WTC11 (cell line): ENCODE results near the gene TRIM3. TPM values are rescaled to one million over a fixed set of nuclear protein-coding genes. Genes with fewer than 3 reads are reported as not detected.

ENCODE experiments used
- ATAC-seq: fragments of 200-7000 bp; cut with Tn5 transposase; 2 replicates; pipeline ENCODE4 v1.10.0; 2021; ENCODE audit warnings: mild to moderate bottlenecking, moderate library complexity
- CTCF ChIA-PET: fragments of 300-600 bp; sonication (Branson Sonifier 250); formaldehyde crosslinking; loops from one replicate; lab custom pipeline; 2021; ENCODE audit warnings: antibody characterized with exemption; lab: Charles Lee
- POLR2A ChIA-PET: fragments of 350-600 bp; sonication (Branson Sonifier 250); formaldehyde crosslinking; loops from one replicate; lab custom pipeline; 2021; ENCODE audit warnings: antibody characterized with exemption; lab: Charles Lee
- DNase-seq: peaks from one replicate; pipeline ENCODE4 v3.0.0; 2021; ENCODE audit warnings: low spot score
- H3K27ac Mint-ChIP-seq: 2 replicates; pipeline ENCODE4 v1.8.0; 2021; ENCODE audit warnings: mixed read lengths
- H3K27me3 Mint-ChIP-seq: 2 replicates; pipeline ENCODE4 v1.8.0; 2021; ENCODE audit warnings: low read depth, mild to moderate bottlenecking, moderate library complexity, mixed read lengths
- H3K36me3 Mint-ChIP-seq: 2 replicates; pipeline ENCODE4 v1.8.0; 2021; ENCODE audit warnings: mixed read lengths
- H3K4me1 Mint-ChIP-seq: 2 replicates; pipeline ENCODE4 v1.8.0; 2022; ENCODE audit warnings: mixed read lengths
- H3K4me3 Mint-ChIP-seq: 2 replicates; pipeline ENCODE4 v1.8.0; 2021; ENCODE audit warnings: mild to moderate bottlenecking, moderate library complexity, mixed read lengths
- H3K9me3 Mint-ChIP-seq: 2 replicates; pipeline ENCODE4 v1.8.0; 2021; ENCODE audit warnings: mixed read lengths
- CREB1 ChIP-seq: sonication (generic); formaldehyde crosslinking; IDR thresholded peaks from 2 replicates; pipeline ENCODE4 v1.8.0; 2023; ENCODE audit warnings: mild to moderate bottlenecking, missing genetic modification reagents
- FOXJ3 ChIP-seq: sonication (generic); formaldehyde crosslinking; IDR thresholded peaks from 2 replicates; pipeline ENCODE4 v1.9.0; 2021; ENCODE audit warnings: missing genetic modification reagents, mild to moderate bottlenecking, borderline replicate concordance
- GTF2I ChIP-seq: fragments of 250-450 bp; sonication (Bioruptor Pico); conservative IDR thresholded peaks from 2 replicates; pipeline ENCODE4 v1.4.0; 2021; ENCODE audit warnings: mild to moderate bottlenecking
- IRF2 ChIP-seq: sonication (generic); formaldehyde crosslinking; IDR thresholded peaks from 2 replicates; pipeline ENCODE4 v1.8.0; 2022; ENCODE audit warnings: low read depth, missing genetic modification reagents, borderline replicate concordance
- KAT7 ChIP-seq: sonication (generic); formaldehyde crosslinking; IDR thresholded peaks from 2 replicates; pipeline ENCODE4 v1.8.1; 2023; ENCODE audit warnings: missing genetic modification reagents, mild to moderate bottlenecking, borderline replicate concordance
- MYBL2 ChIP-seq: sonication (generic); formaldehyde crosslinking; IDR thresholded peaks from 2 replicates; pipeline ENCODE4 v1.8.1; 2023; ENCODE audit warnings: mild to moderate bottlenecking, moderate library complexity, missing genetic modification reagents
- NFE2L1 ChIP-seq: sonication (generic); formaldehyde crosslinking; IDR thresholded peaks from 2 replicates; pipeline ENCODE4 v1.8.1; 2023; ENCODE audit warnings: missing genetic modification reagents
- NFYB ChIP-seq: sonication (generic); formaldehyde crosslinking; conservative IDR thresholded peaks from 2 replicates; pipeline ENCODE4 v1.8.0; 2022; ENCODE audit warnings: low read depth, missing genetic modification reagents
- NR3C1 ChIP-seq: sonication (generic); formaldehyde crosslinking; conservative IDR thresholded peaks from 2 replicates; pipeline ENCODE4 v1.8.1; 2023; ENCODE audit warnings: low read depth, mild to moderate bottlenecking, missing genetic modification reagents
- OVOL2 ChIP-seq: fragments of 250-450 bp; sonication (Bioruptor Pico); IDR thresholded peaks from 2 replicates; pipeline ENCODE4 v1.9.0; 2021; ENCODE audit warnings: mild to moderate bottlenecking, borderline replicate concordance
- SP1 ChIP-seq: sonication (generic); formaldehyde crosslinking; conservative IDR thresholded peaks from 2 replicates; pipeline ENCODE4 v1.8.1; 2022; ENCODE audit warnings: missing genetic modification reagents
- ZNF138 ChIP-seq: sonication (generic); formaldehyde crosslinking; conservative IDR thresholded peaks from 2 replicates; pipeline ENCODE4 v1.8.1; 2022; ENCODE audit warnings: mild to moderate bottlenecking, moderate library complexity, missing genetic modification reagents
- ZNF416 ChIP-seq: fragments of 250-450 bp; sonication (Bioruptor Pico); IDR thresholded peaks from 2 replicates; pipeline ENCODE4 v1.9.0; 2021; ENCODE audit warnings: mild to moderate bottlenecking, inconsistent platforms
- total RNA-seq: library from RNA; stranded (reverse); gene quantifications from 3 replicates; pipeline ENCODE4 v1.2.3, GENCODE V29; 2021
- TF ChIP-seq, protein P1 (sequence below): sonication (generic); formaldehyde crosslinking; IDR thresholded peaks from 2 replicates; pipeline ENCODE4 v1.8.1; 2023; ENCODE audit warnings: mild to moderate bottlenecking, moderate library complexity, missing genetic modification reagents
- TF ChIP-seq, protein P2 (sequence below): sonication (generic); formaldehyde crosslinking; IDR thresholded peaks from 2 replicates; pipeline ENCODE4 v1.8.1; 2023; ENCODE audit warnings: mild to moderate bottlenecking, missing genetic modification reagents, moderate library complexity
- TF ChIP-seq, protein P3 (sequence below): fragments of 250-450 bp; sonication (Bioruptor Pico); IDR thresholded peaks from 2 replicates; pipeline ENCODE4 v1.9.0; 2021; ENCODE audit warnings: mild to moderate bottlenecking
- TF ChIP-seq, protein P4 (sequence below): sonication (generic); formaldehyde crosslinking; IDR thresholded peaks from 2 replicates; pipeline ENCODE4 v1.8.0; 2023; ENCODE audit warnings: mild to moderate bottlenecking, missing genetic modification reagents
- TF ChIP-seq, protein P5 (sequence below): sonication (generic); formaldehyde crosslinking; IDR thresholded peaks from 2 replicates; pipeline ENCODE4 v1.8.0; 2022; ENCODE audit warnings: mild to moderate bottlenecking, missing genetic modification reagents
- TF ChIP-seq, protein P6 (sequence below): sonication (generic); formaldehyde crosslinking; IDR thresholded peaks from 2 replicates; pipeline ENCODE4 v1.8.1; 2022; ENCODE audit warnings: low read depth, mild to moderate bottlenecking, moderate library complexity, missing genetic modification reagents, borderline replicate concordance

Gene TRIM3
- total RNA-seq, 1 experiment from 2014 or later, result 21.3 TPM

DNA sequence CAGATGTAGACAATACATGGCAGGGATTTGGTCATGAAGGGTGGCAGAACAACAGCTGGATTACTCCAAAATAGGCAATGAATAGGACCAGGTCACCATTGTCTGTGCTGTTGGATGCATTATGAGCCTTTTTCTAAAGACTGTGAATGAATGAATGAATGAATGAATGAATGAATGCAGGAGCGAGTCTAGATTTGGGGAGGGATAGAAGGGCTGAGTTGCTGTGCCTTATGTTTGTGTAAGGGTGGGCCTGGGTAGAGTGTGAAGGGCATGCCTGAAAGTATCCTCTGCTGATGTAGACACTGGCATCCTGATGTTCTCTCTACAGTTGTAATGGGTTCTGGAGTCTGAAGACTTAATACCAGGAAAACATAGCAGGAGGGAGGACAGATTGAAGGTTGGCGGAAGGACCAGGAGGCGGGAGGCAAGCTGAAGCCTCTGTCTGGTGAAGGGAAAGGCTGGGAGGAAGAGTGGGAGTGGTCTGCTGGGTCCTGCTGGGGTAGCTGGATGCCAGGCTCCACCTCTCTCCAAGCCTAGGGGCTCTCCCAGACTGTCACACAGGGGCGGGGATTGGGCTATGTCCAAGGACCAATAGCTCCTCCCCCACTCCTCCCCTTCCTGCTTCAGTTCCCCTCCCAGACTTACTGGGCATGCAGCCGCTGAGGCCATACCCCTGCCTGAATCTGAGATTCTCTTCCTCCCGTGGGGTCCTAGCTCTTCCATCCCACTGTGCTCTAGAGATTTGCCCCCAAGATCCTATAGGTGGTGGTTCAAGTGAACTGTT lies 4.8 kb downstream of the TRIM3 start:
- Mint-ChIP-seq H3K9me3 (no peaks in the 10 kb centered on the region), H3K36me3 (no peaks in the 10 kb centered on the region), H3K4me1 (peaks cover 7% of the 10 kb centered on the region), H3K4me3 (no peak overlapping the region), H3K27me3 (peaks cover 12% of the 10 kb centered on the region), H3K27ac (no peak overlapping the region)
- ATAC-seq (peak; percentile 99), DNase-seq (peak; percentile 96)
- ChIA-PET CTCF (interaction anchor here (0.8 to 1.8 kb wide), 20 partner anchors 9 to 286 kb away, joined by 3 to 33 read pairs (median 4); partner anchors contain the start of genes APBB1, ARFIP2, MRPL17 and TIMM10B), POLR2A (interaction anchor here (0.7 to 1.4 kb wide), 3 partner anchors 13 to 215 kb away, joined by 3 to 15 read pairs (median 7); partner anchors contain the start of genes ARFIP2, MRPL17 and TIMM10B)
- TF ChIP-seq NFE2L1 (0 out of 2 replicates have a peak, but pooled peaks have one; percentile 32), CREB1 (no peak)

DNA sequence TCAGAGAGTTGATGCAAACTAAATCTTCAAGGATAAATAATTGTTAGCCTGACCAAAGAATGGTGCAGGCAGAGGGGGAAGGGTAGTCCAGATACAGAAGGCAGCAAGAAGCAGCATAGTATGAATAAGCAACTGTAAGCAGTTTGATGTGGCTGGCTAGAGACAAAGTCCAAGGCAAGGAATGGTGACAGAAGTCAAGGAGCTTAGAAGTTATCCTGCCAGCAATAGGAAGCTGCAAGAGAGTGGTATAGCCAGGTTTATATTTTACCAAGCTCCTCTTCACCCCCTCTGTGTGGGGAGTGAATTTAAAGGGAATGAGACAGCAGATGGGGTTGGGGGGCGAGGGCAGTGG lies 14.7 kb downstream of the TRIM3 start:
- Mint-ChIP-seq H3K9me3 (no peaks in the 10 kb centered on the region), H3K27ac (no peak overlapping the region), H3K36me3 (peaks cover 8% of the 10 kb centered on the region; the same call in 1 of the 2 replicates), H3K4me1 (no peaks in the 10 kb centered on the region), H3K27me3 (no peaks in the 10 kb centered on the region), H3K4me3 (no peak overlapping the region)
- ATAC-seq, result no peak
- POLR2A ChIA-PET, result interaction anchor here (0.6 kb wide), 1 partner anchor 12 kb away, joined by 3 read pairs; no protein-coding TSS in a partner anchor
- TF ChIP-seq OVOL2 (CRISPR knock-in tag), result no peak
- TF ChIP-seq, protein P1, sequence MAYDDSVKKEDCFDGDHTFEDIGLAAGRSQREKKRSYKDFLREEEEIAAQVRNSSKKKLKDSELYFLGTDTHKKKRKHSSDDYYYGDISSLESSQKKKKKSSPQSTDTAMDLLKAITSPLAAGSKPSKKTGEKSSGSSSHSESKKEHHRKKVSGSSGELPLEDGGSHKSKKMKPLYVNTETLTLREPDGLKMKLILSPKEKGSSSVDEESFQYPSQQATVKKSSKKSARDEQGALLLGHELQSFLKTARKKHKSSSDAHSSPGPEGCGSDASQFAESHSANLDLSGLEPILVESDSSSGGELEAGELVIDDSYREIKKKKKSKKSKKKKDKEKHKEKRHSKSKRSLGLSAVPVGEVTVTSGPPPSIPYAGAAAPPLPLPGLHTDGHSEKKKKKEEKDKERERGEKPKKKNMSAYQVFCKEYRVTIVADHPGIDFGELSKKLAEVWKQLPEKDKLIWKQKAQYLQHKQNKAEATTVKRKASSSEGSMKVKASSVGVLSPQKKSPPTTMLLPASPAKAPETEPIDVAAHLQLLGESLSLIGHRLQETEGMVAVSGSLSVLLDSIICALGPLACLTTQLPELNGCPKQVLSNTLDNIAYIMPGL (CRISPR knock-in tag), result no peak
- no peak for TF ChIP-seq GTF2I (CRISPR knock-in tag)
- TF ChIP-seq, protein P2, sequence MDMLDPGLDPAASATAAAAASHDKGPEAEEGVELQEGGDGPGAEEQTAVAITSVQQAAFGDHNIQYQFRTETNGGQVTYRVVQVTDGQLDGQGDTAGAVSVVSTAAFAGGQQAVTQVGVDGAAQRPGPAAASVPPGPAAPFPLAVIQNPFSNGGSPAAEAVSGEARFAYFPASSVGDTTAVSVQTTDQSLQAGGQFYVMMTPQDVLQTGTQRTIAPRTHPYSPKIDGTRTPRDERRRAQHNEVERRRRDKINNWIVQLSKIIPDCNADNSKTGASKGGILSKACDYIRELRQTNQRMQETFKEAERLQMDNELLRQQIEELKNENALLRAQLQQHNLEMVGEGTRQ (CRISPR knock-in tag), result no peak
- TF ChIP-seq, protein P3, sequence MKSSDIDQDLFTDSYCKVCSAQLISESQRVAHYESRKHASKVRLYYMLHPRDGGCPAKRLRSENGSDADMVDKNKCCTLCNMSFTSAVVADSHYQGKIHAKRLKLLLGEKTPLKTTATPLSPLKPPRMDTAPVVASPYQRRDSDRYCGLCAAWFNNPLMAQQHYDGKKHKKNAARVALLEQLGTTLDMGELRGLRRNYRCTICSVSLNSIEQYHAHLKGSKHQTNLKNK (CRISPR knock-in tag), result no peak
- no peak for TF ChIP-seq IRF2 (CRISPR knock-in tag)
- TF ChIP-seq MYBL2 (CRISPR knock-in tag), result no peak
- TF ChIP-seq ZNF416 (CRISPR knock-in tag), result no peak
- no peak for TF ChIP-seq NFYB
- TF ChIP-seq NR3C1 (CRISPR knock-in tag), result no peak
- TF ChIP-seq ZNF138, result no peak
- TF ChIP-seq, protein P4, sequence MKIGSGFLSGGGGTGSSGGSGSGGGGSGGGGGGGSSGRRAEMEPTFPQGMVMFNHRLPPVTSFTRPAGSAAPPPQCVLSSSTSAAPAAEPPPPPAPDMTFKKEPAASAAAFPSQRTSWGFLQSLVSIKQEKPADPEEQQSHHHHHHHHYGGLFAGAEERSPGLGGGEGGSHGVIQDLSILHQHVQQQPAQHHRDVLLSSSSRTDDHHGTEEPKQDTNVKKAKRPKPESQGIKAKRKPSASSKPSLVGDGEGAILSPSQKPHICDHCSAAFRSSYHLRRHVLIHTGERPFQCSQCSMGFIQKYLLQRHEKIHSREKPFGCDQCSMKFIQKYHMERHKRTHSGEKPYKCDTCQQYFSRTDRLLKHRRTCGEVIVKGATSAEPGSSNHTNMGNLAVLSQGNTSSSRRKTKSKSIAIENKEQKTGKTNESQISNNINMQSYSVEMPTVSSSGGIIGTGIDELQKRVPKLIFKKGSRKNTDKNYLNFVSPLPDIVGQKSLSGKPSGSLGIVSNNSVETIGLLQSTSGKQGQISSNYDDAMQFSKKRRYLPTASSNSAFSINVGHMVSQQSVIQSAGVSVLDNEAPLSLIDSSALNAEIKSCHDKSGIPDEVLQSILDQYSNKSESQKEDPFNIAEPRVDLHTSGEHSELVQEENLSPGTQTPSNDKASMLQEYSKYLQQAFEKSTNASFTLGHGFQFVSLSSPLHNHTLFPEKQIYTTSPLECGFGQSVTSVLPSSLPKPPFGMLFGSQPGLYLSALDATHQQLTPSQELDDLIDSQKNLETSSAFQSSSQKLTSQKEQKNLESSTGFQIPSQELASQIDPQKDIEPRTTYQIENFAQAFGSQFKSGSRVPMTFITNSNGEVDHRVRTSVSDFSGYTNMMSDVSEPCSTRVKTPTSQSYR (CRISPR knock-in tag), result no peak
- no peak for TF ChIP-seq KAT7 (CRISPR knock-in tag)
- TF ChIP-seq, protein P5, sequence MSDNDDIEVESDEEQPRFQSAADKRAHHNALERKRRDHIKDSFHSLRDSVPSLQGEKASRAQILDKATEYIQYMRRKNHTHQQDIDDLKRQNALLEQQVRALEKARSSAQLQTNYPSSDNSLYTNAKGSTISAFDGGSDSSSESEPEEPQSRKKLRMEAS (CRISPR knock-in tag), result no peak
- no peak for TF ChIP-seq FOXJ3 (CRISPR knock-in tag)
- no peak for TF ChIP-seq SP1 (CRISPR knock-in tag)
- TF ChIP-seq, protein P6, sequence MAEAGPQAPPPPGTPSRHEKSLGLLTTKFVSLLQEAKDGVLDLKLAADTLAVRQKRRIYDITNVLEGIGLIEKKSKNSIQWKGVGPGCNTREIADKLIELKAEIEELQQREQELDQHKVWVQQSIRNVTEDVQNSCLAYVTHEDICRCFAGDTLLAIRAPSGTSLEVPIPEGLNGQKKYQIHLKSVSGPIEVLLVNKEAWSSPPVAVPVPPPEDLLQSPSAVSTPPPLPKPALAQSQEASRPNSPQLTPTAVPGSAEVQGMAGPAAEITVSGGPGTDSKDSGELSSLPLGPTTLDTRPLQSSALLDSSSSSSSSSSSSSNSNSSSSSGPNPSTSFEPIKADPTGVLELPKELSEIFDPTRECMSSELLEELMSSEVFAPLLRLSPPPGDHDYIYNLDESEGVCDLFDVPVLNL, result no peak
- TF ChIP-seq, all 79 proteins: peak for 0
- DNase-seq, result no peak
- CTCF ChIA-PET, result interaction anchor here (2.1 kb wide), 1 partner anchor 16 kb away, joined by 8 read pairs; no protein-coding TSS in a partner anchor
